ENCODE data around the gene UGGT2. TPM values are rescaled to one million over a fixed set of nuclear protein-coding genes. Genes with fewer than 3 reads are reported as not detected.
A peak's percentile ranks its signal among the peaks of the same experiment; 100 is the strongest.
"Not testable (repeated sequence)": the region's sequence is repeated elsewhere in the genome, so short reads cannot be mapped to it uniquely, and the experiment has no call there.

The UGGT2 gene
- total RNA-seq, 1 experiment from 2014 or later: 36.7 TPM

DNA sequence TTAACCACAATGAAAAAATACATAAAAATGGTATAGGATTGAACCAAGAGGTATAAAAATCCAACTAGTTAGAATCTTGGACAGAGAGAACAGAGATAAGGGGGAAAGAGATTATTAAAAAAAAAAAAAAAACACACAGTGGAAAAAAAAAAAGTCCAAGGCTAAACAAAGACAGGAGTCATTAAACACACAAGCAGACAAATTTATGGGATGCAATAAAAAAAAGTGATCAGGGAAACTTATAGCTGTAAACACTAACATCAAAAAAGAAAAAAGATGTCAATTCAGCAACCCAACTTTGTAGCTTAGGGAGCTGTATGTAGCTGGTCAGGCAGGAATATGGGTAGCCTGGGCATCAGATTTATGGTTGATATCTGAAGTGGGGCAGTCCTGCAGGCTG lies 247.3 kb downstream of the UGGT2 start:
- no peak for DNase-seq (ENCODE audit: low read depth)

GRCh38 chr13:95801825-95802224 lies 251.4 kb downstream of the UGGT2 start:
- no peak for DNase-seq (ENCODE audit: low read depth)

DNA sequence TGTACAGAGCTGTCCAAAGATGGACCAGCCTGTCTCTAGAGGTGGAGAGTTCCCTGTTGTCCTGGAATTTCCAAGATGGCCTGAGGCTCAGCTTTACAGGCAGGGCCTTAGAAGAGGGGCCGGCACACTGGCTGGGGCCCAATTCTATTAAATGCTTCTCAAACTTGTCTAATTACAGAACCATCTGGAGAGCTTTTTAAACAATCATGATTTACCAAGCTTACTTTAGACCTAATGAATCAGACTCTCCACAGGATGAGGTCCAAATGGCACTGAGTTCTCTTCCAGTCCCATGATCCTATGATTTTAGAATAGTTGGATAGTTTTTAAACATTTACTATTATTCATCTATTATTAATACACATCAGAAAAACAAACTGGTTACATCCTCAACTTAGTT lies 252.8 kb downstream of the UGGT2 start:
- DNase-seq (ENCODE audit: low read depth): no peak

DNA sequence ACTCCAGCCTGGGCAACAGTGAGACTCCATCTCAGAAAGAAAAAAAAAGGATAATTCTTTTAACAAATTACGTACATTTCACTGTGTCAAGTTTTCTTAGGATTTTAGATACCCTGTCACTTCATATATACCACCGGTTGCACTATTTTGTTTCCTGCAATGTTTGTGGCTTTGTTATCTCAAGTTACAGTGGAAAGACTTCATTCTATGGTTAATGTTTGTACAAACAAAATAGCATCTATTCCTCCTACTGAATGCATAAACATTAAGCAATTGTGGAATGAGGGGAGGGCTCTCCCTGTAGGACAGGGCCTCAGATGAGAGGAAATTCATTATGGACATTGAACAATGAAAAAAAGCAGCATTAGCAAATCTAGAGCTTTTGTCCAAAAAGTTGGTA lies 256.2 kb downstream of the UGGT2 start:
- DNase-seq (ENCODE audit: low read depth): no peak

- no peak for DNase-seq (ENCODE audit: low read depth)
Observed at GRCh38 chr13:95793781-95794180, 259.4 kb downstream of the UGGT2 start.

GRCh38 chr13:95793018-95793555 lies 260.1 kb downstream of the UGGT2 start:
- peak; percentile 65 for DNase-seq (ENCODE audit: low read depth)

- no peak for DNase-seq (ENCODE audit: low read depth)
Observed at GRCh38 chr13:95791084-95791722, 262.0 kb downstream of the UGGT2 start.

DNA sequence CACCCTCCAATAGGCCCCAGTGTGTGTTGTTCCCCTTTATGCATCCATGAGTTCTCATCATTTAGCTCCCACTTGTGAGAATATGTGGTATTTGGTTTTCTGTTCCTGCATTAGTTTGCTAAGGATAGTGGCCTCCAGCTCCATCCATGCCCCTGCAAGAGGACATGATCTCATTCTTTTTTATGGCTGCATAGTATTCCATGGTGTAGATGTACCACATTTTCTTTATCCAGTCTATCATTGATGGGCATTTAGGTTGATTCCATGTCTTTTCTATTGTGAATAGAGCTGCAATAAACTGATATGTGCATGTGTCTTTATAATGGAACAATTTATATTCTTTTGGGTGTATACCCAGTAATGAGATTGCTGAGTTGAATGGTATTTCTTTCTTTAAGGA lies 263.9 kb downstream of the UGGT2 start:
- DNase-seq (ENCODE audit: low read depth): not testable (repeated sequence)

GRCh38 chr13:95788100-95788463 lies 265.1 kb downstream of the UGGT2 start:
- no peak for DNase-seq (ENCODE audit: low read depth)

- DNase-seq (ENCODE audit: low read depth): peak; percentile 96
Observed at GRCh38 chr13:95787356-95788099, 265.7 kb downstream of the UGGT2 start.

DNA sequence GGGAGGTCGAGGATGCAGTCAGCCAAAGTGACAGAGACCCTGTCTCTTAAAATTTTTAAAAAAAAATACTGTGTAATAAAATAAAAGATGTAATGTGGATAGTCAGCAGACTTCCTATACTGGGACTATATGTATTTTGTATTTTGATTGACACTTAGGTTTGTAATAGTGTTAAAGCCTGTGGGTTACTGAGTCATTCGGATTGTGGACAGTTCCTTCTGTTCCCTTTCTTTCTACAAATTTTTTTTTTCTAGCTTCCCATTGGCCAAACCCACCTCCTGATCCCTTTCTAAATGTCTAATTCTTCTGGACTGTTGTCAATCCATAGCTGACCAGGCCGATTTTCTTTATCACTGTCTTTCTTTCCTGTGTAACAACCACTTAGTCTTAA lies 268.3 kb downstream of the UGGT2 start:
- peak; percentile 87 for DNase-seq (ENCODE audit: low read depth)

GRCh38 chr13:95784161-95784899 lies 268.9 kb downstream of the UGGT2 start:
- DNase-seq (ENCODE audit: low read depth): peak; percentile 89

- DNase-seq (ENCODE audit: low read depth): no peak
Observed at GRCh38 chr13:95783747-95784146, 269.5 kb downstream of the UGGT2 start.

GRCh38 chr13:95781940-95782339 lies 271.3 kb downstream of the UGGT2 start:
- DNase-seq (ENCODE audit: low read depth): not testable (repeated sequence)

- no peak for DNase-seq (ENCODE audit: low read depth)
Observed at GRCh38 chr13:95781016-95781415, 272.2 kb downstream of the UGGT2 start.

- no peak for DNase-seq (ENCODE audit: low read depth)
Observed at GRCh38 chr13:95779522-95779921, 273.7 kb downstream of the UGGT2 start.

DNA sequence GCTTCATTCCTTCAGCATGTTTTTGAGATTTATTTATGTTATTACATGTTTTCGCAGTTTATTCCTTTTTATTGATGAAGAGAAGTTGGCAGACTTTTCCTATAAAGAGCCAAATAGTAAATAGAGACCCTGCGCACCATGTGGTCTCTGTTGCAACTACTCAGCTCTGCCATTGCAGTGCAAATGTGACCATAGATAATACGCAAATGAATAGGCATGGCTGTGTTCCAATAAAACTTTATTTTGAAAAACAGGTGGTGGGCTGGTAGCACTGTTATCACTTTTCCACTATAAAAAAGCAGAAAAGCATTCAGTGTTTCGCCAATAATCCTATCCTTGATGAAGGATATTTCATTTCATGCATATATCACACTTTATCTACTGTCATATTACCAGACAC lies 281.3 kb downstream of the UGGT2 start:
- DNase-seq (ENCODE audit: low read depth): no peak

- no peak for DNase-seq (ENCODE audit: low read depth)
Observed at GRCh38 chr13:95763601-95764000, 289.6 kb downstream of the UGGT2 start.

- not testable (repeated sequence) for DNase-seq (ENCODE audit: low read depth)
Observed at GRCh38 chr13:95762626-95763025, 290.6 kb downstream of the UGGT2 start.

- DNase-seq (ENCODE audit: low read depth): no peak
Observed at GRCh38 chr13:95756072-95756471, 297.1 kb downstream of the UGGT2 start.

- DNase-seq (ENCODE audit: low read depth): no peak
Observed at GRCh38 chr13:95754069-95754468, 299.1 kb downstream of the UGGT2 start.

GRCh38 chr13:95752677-95753076 lies 300.5 kb downstream of the UGGT2 start:
- DNase-seq (ENCODE audit: low read depth): no peak
